Measurements from ENCODE around the gene TEX11.
"Not testable (repeated sequence)": the region's sequence is repeated elsewhere in the genome, so short reads cannot be mapped to it uniquely, and the experiment has no call there.

Gene TEX11

GRCh38 chrX:70754169-70754848, 154.2 kb downstream of the TEX11 start:
- no peak for TF ChIP-seq CTCF (conservative IDR thresholded peaks at IDR 0.05; ENCODE audit: low read depth, low read length)
- no peak overlapping the region for H3K9ac ChIP-seq
- H4K20me1 ChIP-seq (ENCODE audit: insufficient read depth), result no peaks in the 10 kb centered on the region
- H3K27ac ChIP-seq, result no peak overlapping the region
- H3K27me3 ChIP-seq (ENCODE audit: insufficient read depth, low read depth), result no peaks in the 10 kb centered on the region
- H2AFZ ChIP-seq (ENCODE audit: low read depth), result no peak overlapping the region
- no peak overlapping the region for H3K4me2 ChIP-seq
- no peak overlapping the region for H3K4me3 ChIP-seq (IDR thresholded peaks at IDR 0.05; ENCODE audit: insufficient read depth, low read depth, low read length)
- no peaks in the 10 kb centered on the region for H3K36me3 ChIP-seq (ENCODE audit: insufficient read depth)
- H3K79me2 ChIP-seq (ENCODE audit: insufficient read depth, low read depth), result no peaks in the 10 kb centered on the region
- H3K4me1 ChIP-seq (ENCODE audit: low read depth, poor library complexity, severe bottlenecking), result no peaks in the 10 kb centered on the region

GRCh38 chrX:70733774-70734173, 174.7 kb downstream of the TEX11 start:
- H3K4me3 ChIP-seq (IDR thresholded peaks at IDR 0.05; ENCODE audit: insufficient read depth, low read depth, low read length); H3K9ac ChIP-seq; H3K4me1 ChIP-seq (ENCODE audit: low read depth, poor library complexity, severe bottlenecking); H2AFZ ChIP-seq (ENCODE audit: low read depth); H3K27ac ChIP-seq; H3K27me3 ChIP-seq (ENCODE audit: insufficient read depth, low read depth); H4K20me1 ChIP-seq (ENCODE audit: insufficient read depth); H3K79me2 ChIP-seq (ENCODE audit: insufficient read depth, low read depth); H3K4me2 ChIP-seq; H3K36me3 ChIP-seq (ENCODE audit: insufficient read depth): not testable (repeated sequence)

GRCh38 chrX:70727961-70728360, 180.6 kb downstream of the TEX11 start:
- H3K36me3 ChIP-seq (ENCODE audit: insufficient read depth); H3K79me2 ChIP-seq (ENCODE audit: insufficient read depth, low read depth); H3K4me3 ChIP-seq (IDR thresholded peaks at IDR 0.05; ENCODE audit: insufficient read depth, low read depth, low read length); H3K4me2 ChIP-seq; H3K9ac ChIP-seq; H4K20me1 ChIP-seq (ENCODE audit: insufficient read depth); H3K27ac ChIP-seq; H3K4me1 ChIP-seq (ENCODE audit: low read depth, poor library complexity, severe bottlenecking); H2AFZ ChIP-seq (ENCODE audit: low read depth); H3K27me3 ChIP-seq (ENCODE audit: insufficient read depth, low read depth): not testable (repeated sequence)

- no peaks in the 10 kb centered on the region for H3K79me2 ChIP-seq (ENCODE audit: insufficient read depth, low read depth)
Observed at GRCh38 chrX:70720721-70721120, 187.8 kb downstream of the TEX11 start.

GRCh38 chrX:70711336-70711735, 197.2 kb downstream of the TEX11 start:
- not testable (repeated sequence) for H3K4me2 ChIP-seq; H3K79me2 ChIP-seq (ENCODE audit: insufficient read depth, low read depth); H3K27me3 ChIP-seq (ENCODE audit: insufficient read depth, low read depth); H4K20me1 ChIP-seq (ENCODE audit: insufficient read depth); H3K4me3 ChIP-seq (IDR thresholded peaks at IDR 0.05; ENCODE audit: insufficient read depth, low read depth, low read length); H2AFZ ChIP-seq (ENCODE audit: low read depth); H3K9ac ChIP-seq; H3K27ac ChIP-seq; H3K4me1 ChIP-seq (ENCODE audit: low read depth, poor library complexity, severe bottlenecking); H3K36me3 ChIP-seq (ENCODE audit: insufficient read depth)

More at GRCh38 chrX:70720721-70721120, 187.8 kb downstream of the TEX11 start:
- H3K4me3 ChIP-seq (IDR thresholded peaks at IDR 0.05; ENCODE audit: insufficient read depth, low read depth, low read length), result no peak overlapping the region
- H3K27me3 ChIP-seq (ENCODE audit: insufficient read depth, low read depth), result no peaks in the 10 kb centered on the region
- H3K4me1 ChIP-seq (ENCODE audit: low read depth, poor library complexity, severe bottlenecking), result no peaks in the 10 kb centered on the region
- H4K20me1 ChIP-seq (ENCODE audit: insufficient read depth), result no peaks in the 10 kb centered on the region
- H3K9ac ChIP-seq, result no peak overlapping the region
- H3K27ac ChIP-seq, result no peak overlapping the region
- no peak for TF ChIP-seq CTCF (conservative IDR thresholded peaks at IDR 0.05; ENCODE audit: low read depth, low read length)
- no peaks in the 10 kb centered on the region for H3K36me3 ChIP-seq (ENCODE audit: insufficient read depth)
- H2AFZ ChIP-seq (ENCODE audit: low read depth), result no peak overlapping the region
- no peak overlapping the region for H3K4me2 ChIP-seq

All from KMS-11 (cell line).